Measurements from ENCODE around the gene GPR137. TPM values are rescaled to one million over a fixed set of nuclear protein-coding genes. Genes with fewer than 3 reads are reported as not detected.
A peak's percentile ranks its signal among the peaks of the same experiment; 100 is the strongest.
"Not testable (repeated sequence)": the region's sequence is repeated elsewhere in the genome, so short reads cannot be mapped to it uniquely, and the experiment has no call there.

GPR137 gene
- polyA plus RNA-seq, result 10 to 100 TPM; 13.0 to 28.5 (median 25.2) TPM

DNA sequence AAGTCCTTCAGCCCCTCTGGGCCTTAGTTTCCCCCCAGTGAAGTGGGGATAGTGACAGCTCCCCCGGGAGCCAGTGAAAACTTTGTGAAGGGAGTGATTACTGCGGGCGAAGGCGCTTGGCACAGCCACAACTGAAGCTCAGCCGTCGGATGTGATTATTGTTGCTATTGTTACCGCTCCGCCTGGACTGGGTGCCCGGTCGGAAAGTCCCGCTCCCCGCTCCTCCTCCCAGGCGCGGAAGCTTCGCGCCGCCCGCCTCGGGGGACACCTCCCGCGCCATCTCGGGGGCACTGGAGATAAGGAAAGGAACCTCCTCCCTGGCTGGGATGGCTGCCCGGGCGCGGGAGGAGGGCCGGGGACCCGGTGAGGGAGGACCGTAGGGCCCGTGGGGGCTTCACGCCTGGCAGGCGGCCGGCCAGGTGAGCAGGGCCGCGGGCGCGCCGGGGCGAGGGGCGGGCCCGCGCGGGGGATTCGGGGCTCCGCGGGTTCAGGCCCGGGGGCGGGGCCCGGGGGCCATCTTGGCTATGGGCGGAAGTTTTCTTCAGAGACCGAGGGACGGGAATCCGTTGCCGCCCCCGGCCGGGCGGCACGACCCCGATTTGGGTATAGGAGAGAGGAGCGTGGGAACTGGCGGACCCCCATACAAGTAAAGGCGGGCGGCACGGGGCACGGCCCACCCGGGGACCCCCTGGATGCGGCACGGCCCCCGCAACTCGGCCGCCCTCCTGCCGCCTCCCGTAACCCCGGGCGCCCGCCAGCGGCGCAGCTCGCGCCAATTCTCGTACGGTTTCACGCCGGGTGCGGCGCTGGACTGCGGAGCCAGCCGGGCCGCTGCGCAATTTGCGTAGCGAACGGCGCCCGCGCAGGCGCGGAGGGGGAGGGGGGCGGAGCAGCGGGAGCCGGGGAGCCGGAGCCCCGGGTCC, at the start of gene GPR137:
TSS of gene GPR137 (plus strand) at position 887 of the 923 bp plus-strand sequence. CDS start 677 bp downstream, outside the sequence.
- H3K27ac ChIP-seq (ENCODE audit: low read depth, low read length), result peak within 1 kb of the TSS; percentile 56
- WGBS, 3 donors, result 0 to 1% (median 0%) methylated on average over 70 to 102 of the region's 102 CpGs

- H3K27ac ChIP-seq (ENCODE audit: low read depth, low read length), result no peak overlapping the region
- WGBS, 3 donors, result 26 to 82% (median 71%) methylated on average over 12 of the region's 12 CpGs
Observed at GRCh38 chr11:64237484-64237951, 48.1 kb upstream of the GPR137 start.

DNA sequence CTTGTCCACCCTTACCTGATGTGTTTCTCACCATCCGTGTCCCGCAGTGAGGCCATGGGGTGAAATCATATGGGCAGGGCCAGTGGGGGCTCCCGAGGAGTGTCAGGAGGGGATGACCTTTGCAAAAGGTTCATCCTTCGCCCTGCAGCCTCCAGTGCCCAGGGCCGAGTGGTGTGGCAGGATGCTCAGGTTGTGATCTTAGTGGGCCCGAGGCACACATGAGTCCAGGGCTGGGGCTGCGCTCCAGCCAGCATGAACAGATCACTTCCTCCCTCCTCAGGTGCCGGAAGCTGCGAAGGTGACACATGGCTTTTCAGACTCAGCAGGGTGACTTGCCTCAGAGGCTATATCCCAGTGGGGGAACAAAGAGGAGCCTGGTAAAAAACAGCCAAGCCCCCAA, 47.6 kb upstream of the GPR137 start:
- no peak overlapping the region for H3K27ac ChIP-seq (ENCODE audit: low read depth, low read length)
- 60 to 90% (median 81%) methylated on average over 9 of the region's 9 CpGs for whole genome bisulfite sequencing, 3 donors

- peak overlapping the region; percentile 49 for H3K27ac ChIP-seq (ENCODE audit: low read depth, low read length)
- WGBS, 3 donors, result 52 to 63% (median 60%) methylated on average over 5 of the region's 5 CpGs
Observed at GRCh38 chr11:64238999-64239398, 46.6 kb upstream of the GPR137 start.

DNA sequence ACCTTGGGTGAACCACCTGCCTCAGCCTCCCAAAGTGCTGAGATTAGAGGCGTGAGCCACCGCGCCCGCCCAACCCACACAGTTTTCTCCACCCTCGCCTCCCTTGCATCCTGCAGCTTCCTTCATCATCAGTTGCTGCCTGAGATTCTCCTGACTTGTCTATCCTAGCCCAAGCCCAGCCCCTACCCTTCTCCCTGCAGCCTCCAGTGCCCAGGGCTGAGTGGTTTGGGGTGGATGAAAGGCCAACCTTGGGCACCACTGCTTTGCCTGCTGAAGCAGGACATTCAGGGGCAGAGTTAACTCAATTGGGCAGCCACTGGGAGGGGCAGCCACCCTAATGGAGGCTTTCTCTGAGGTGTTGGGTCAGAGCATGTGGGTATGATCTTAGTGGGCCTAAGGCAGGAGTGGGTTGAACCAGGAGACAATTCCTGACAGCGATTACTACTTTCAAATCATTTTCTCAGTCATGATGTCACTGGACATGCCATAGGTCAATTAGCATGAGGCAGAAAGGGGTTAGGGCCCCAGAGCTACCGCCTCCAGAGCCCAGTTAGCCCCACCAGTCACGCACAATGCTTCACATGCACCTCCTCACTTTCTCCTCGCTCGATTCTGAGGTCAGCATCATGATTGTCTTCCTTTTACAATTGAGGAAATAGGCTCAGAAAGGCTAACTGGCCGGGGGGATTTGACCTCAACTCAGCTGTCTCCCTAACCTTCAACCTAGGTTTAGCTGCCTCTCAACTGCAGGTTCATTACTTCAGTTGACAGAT, 45.8 kb upstream of the GPR137 start:
- 62 to 70% (median 68%) methylated on average over 11 of the region's 11 CpGs for WGBS, 3 donors
- peak overlapping the region; percentile 94 for H3K27ac ChIP-seq (ENCODE audit: low read depth, low read length)

DNA sequence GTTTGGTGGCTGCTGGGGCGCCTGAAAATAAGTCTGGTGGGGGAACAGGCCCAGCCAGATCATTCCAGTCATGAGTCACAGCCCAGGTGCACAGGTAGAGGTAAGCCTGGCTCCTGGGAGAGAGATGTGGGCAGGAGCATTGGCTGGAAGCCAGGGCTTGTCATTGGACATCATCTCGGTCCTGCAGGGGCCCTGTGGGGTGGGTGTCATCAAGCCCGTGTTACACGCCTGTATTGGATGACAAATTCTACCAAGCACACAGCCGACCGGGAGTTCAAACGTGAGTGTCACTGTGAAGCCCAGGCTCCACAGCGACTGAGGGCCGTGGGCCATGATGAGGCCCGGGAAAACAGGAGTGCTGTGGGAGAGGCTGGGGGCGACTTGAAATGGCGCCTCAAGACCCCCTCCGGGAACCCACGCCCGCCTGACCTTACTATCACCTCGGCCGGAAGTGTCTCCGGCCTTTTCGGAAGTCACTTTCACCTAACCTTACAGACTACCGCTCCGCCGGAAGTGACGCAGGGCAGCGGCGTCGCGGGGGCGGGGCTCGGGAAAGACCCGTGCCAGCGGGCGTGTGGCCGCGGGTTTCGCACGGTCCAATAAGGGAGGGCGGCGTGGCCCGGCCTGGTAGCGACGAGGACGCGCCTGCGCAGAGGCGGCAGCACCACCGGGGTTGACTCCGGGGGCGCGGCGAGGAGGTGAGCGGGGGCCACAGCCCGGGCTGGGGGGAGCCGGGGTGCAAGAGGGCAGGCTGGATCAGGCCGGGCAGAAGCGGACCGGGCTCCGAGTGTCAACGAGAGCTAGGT, 45.0 kb upstream of the GPR137 start, which contains the start of gene FKBP2:
TSS of gene FKBP2 (plus strand) at position 661 of the 806 bp plus-strand sequence. CDS start 1,293 bp downstream, outside the sequence.
- peak within 1 kb of the TSS; percentile 94 for H3K27ac ChIP-seq (ENCODE audit: low read depth, low read length)
- 1 to 2% (median 1%) methylated on average over 58 of the region's 58 CpGs for WGBS, 3 donors

GRCh38 chr11:64241241-64241490, 44.5 kb upstream of the GPR137 start:
- H3K27ac ChIP-seq (ENCODE audit: low read depth, low read length), result peak overlapping the region; percentile 79
- 1% methylated on average over 20 to 24 of the region's 24 CpGs for WGBS, 3 donors

GRCh38 chr11:64241491-64242374, 43.9 kb upstream of the GPR137 start:
- H3K27ac ChIP-seq (ENCODE audit: low read depth, low read length), result peak overlapping the region; percentile 38
- 0 to 1% (median 1%) methylated on average over 60 to 63 of the region's 63 CpGs for WGBS, 3 donors

GRCh38 chr11:64243236-64243854, 42.3 kb upstream of the GPR137 start:
- no peak overlapping the region for H3K27ac ChIP-seq (ENCODE audit: low read depth, low read length)
- WGBS, 3 donors, result 74 to 85% (median 83%) methylated on average over 8 of the region's 8 CpGs

DNA sequence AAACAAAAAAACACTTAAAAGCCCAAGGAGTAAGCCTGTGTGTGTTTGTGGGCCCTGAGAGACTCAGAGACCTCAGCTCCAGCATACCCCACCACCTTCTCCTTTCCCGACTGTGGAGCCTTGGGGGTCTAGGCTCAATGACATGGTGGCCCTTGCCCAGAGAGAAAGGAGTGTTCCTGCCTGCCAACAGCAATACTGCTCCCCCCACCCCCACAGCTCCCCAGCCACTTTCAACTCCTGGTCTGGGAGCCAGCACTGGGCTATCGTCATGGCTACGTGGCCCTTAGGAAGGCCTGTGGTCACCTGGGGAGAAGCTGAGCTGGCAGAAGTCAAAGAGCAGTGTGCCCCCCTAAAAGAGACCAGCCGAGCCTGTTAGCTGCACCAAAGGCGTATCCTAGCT, 41.5 kb upstream of the GPR137 start:
- no peak overlapping the region for H3K27ac ChIP-seq (ENCODE audit: low read depth, low read length)
- WGBS, 3 donors, result 24 to 61% (median 53%) methylated on average over 5 of the region's 5 CpGs

GRCh38 chr11:64244966-64245365, 40.7 kb upstream of the GPR137 start:
- WGBS, 3 donors, result 25 to 45% (median 41%) methylated on average over 6 of the region's 6 CpGs

GRCh38 chr11:64245401-64245796, 40.2 kb upstream of the GPR137 start:
- H3K27ac ChIP-seq (ENCODE audit: low read depth, low read length), result no peak overlapping the region
- WGBS, 3 donors, result 0 to 2% (median 2%) methylated on average over 4 to 6 of the region's 6 CpGs

More at GRCh38 chr11:64244966-64245365, 40.7 kb upstream of the GPR137 start:
- no peak overlapping the region for H3K27ac ChIP-seq (ENCODE audit: low read depth, low read length)

- WGBS, 3 donors, result 1 to 2% (median 1%) methylated on average over 43 to 46 of the region's 46 CpGs
- H3K27ac ChIP-seq (ENCODE audit: low read depth, low read length), result no peak overlapping the region
Observed at GRCh38 chr11:64245797-64246620, 39.6 kb upstream of the GPR137 start.

DNA sequence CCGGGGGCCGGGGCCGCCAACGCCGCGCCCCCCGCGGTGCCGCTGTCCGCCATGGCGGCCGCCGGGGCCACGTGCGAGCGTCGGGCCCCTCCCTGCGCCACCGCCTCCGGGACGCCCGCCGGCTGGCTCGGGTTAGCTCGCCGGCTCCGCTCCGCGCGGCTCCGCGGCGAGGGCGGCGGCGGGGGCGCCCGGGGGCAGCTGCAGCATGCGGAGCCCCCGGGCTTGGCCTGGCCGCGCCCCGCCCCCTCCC, 39.1 kb upstream of the GPR137 start:
- 0 to 5% methylated on average over 28 to 42 of the region's 43 CpGs; no CpG with 5 or more reads in 1 of the 3 donors for WGBS, 3 donors
- H3K27ac ChIP-seq (ENCODE audit: low read depth, low read length), result not testable (repeated sequence)

DNA sequence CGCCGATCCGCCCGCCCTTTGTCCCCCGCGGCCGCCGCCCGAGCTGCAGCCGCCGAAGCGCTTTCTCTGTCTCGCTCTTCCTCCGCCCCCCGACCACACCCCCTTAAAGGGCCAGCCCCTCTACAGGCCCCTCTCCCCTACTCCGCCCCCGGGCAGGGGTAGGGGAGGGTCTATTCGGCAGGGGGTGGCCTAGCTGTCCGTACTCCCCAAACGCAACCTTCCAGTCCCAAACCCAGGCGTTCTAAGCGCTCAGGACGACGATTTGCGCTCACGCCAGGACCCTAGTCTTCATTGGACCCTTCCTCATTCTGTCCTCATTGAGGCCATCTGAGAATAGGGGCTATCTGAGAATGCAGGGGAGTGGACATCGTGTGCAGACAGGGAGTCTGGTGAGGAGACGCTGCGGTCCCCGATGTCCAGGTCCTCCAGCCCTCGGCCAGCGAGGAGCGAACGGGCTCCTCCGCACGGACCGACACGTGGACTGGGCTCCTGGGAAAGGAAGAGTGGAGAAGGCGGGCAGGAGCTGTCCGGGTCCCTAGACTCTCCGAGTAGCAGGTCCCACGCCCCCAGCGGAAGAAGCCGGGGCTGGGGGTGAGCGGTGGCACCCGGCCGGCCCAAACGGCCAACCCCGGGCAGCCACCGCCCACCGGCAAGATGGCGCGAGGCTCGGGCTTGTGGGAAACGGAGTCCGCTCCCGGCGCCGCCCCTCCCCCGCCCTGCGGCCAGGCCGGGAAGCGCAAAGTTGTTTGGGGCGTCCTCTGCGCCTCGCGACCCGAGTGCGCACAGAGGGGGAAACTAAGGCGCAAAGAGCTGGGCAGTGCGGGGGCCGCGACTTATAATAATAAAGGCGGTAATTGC, 38.5 kb upstream of the GPR137 start, which contains the start of gene PPP1R14B:
TSS of gene PPP1R14B (minus strand) at position 73 of the 858 bp plus-strand sequence. CDS start 270 bp downstream, outside the sequence.
- 0 to 1% (median 1%) methylated on average over 39 to 70 of the region's 74 CpGs for WGBS, 3 donors

More for the DNA sequence above, 38.5 kb upstream of the GPR137 start, which contains the start of gene PPP1R14B:
- H3K27ac ChIP-seq (ENCODE audit: low read depth, low read length), result no peak within 1 kb of the TSS
